8988T (cell line): ENCODE results near the gene SNX24.
"Not testable (repeated sequence)": the region's sequence is repeated elsewhere in the genome, so short reads cannot be mapped to it uniquely, and the experiment has no call there.

Experiments
- DNase-seq: peaks from one replicate; pipeline ENCODE4 v3.0.0; 2011

SNX24 gene

GRCh38 chr5:122971333-122971732, 125.9 kb downstream of the SNX24 start:
- no peak for DNase-seq

GRCh38 chr5:122972877-122973276, 127.5 kb downstream of the SNX24 start:
- DNase-seq = no peak

- DNase-seq = not testable (repeated sequence)
Measured at GRCh38 chr5:122973759-122974158, 128.3 kb downstream of the SNX24 start.

- not testable (repeated sequence) for DNase-seq
Measured at GRCh38 chr5:122974251-122974650, 128.8 kb downstream of the SNX24 start.

- no peak for DNase-seq
Measured at GRCh38 chr5:122977319-122977718, 131.9 kb downstream of the SNX24 start.

- DNase-seq = no peak
Measured at GRCh38 chr5:122978068-122978467, 132.7 kb downstream of the SNX24 start.

- DNase-seq = no peak
Measured at GRCh38 chr5:122978644-122979297, 133.4 kb downstream of the SNX24 start.

- DNase-seq = no peak
Measured at GRCh38 chr5:122981846-122982245, 136.4 kb downstream of the SNX24 start.

GRCh38 chr5:122982376-122982775, 137.0 kb downstream of the SNX24 start:
- DNase-seq = no peak

- no peak for DNase-seq
Measured at GRCh38 chr5:122984425-122984824, 139.0 kb downstream of the SNX24 start.

GRCh38 chr5:122985006-122985700, 139.7 kb downstream of the SNX24 start:
- DNase-seq = no peak

- no peak for DNase-seq
Measured at GRCh38 chr5:122985954-122986721, 140.7 kb downstream of the SNX24 start.

- no peak for DNase-seq
Measured at GRCh38 chr5:122996091-122996490, 150.7 kb downstream of the SNX24 start.

GRCh38 chr5:122997294-122997693, 151.9 kb downstream of the SNX24 start:
- DNase-seq = no peak

- peak; percentile 23 for DNase-seq
Measured at GRCh38 chr5:122999947-123000563, 154.6 kb downstream of the SNX24 start.

- DNase-seq = no peak
Measured at GRCh38 chr5:123000731-123001130, 155.3 kb downstream of the SNX24 start.

- no peak for DNase-seq
Measured at GRCh38 chr5:123001808-123002207, 156.4 kb downstream of the SNX24 start.

- no peak for DNase-seq
Measured at GRCh38 chr5:123007182-123007581, 161.8 kb downstream of the SNX24 start.

- no peak for DNase-seq
Measured at GRCh38 chr5:123007754-123008153, 162.3 kb downstream of the SNX24 start.

- no peak for DNase-seq
Measured at GRCh38 chr5:123012321-123012720, 166.9 kb downstream of the SNX24 start.

- no peak for DNase-seq
Measured at GRCh38 chr5:123014689-123015088, 169.3 kb downstream of the SNX24 start.

- DNase-seq = no peak
Measured at GRCh38 chr5:123028222-123028621, 182.8 kb downstream of the SNX24 start.

GRCh38 chr5:123033157-123033671, 187.8 kb downstream of the SNX24 start:
- no peak for DNase-seq
